NCI-H187 (cell line): ENCODE results near the gene KANSL1.
"Not testable (repeated sequence)": the region's sequence is repeated elsewhere in the genome, so short reads cannot be mapped to it uniquely, and the experiment has no call there.

Source experiments
- DNase-seq, 2 experiments: peaks; one replicate each; lab custom pipeline; 2025; lab: John Stamatoyannopoulos, UW

Gene KANSL1

DNA sequence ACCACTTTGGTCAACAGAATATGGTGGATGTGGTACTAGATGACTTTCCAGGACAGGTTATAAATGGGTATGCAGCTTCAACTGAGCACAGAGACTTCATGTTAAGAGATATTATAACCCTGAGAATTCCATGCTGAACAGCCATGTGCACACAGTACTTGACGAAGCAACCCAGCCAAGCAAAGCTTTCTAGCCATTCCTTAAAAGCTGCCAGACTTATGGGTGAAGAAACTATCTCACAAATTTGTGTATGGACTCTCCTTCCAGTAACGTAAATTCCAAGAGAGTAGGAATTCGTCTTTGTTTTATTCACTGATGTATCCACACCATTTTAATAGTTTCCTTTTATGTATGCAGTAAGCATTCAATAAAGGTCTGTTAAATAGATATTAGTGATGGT is 76.1 kb downstream of the KANSL1 start:
- DNase-seq = no peak

GRCh38 chr17:46115699-46116098 is 77.5 kb downstream of the KANSL1 start:
- DNase-seq = no peak

- not testable (repeated sequence) for DNase-seq
Observed at GRCh38 chr17:46111236-46111635, 82.0 kb downstream of the KANSL1 start.

- no peak for DNase-seq
Observed at GRCh38 chr17:46110219-46110618, 83.0 kb downstream of the KANSL1 start.

- no peak for DNase-seq
Observed at GRCh38 chr17:46109603-46110189, 83.5 kb downstream of the KANSL1 start.

DNA sequence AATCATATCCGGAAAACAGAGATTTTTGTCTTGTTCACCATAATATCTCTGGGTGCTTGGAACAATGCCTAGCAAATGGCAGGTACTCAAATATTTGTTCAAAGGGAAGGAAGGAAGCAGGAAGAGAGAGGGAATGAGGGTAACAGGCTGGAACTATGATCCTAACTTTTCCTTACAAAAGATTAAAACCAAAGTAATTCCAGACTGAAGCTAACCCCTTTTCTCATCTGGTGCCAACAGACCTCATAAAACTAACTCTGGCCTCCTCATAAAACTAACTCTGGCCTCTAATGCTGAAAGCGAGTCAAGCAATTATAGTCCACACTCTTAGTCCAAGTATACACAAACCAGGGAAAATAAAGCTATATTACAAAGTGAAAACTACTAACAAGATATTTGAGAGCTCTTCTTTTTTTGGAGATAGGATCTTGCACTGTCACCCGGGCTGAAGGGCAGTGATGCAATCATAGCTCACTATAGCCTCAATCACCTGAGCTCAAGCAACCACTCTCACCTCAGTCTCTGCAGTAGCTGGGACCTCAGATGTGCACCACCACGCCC is 84.6 kb downstream of the KANSL1 start:
- DNase-seq = no peak

DNA sequence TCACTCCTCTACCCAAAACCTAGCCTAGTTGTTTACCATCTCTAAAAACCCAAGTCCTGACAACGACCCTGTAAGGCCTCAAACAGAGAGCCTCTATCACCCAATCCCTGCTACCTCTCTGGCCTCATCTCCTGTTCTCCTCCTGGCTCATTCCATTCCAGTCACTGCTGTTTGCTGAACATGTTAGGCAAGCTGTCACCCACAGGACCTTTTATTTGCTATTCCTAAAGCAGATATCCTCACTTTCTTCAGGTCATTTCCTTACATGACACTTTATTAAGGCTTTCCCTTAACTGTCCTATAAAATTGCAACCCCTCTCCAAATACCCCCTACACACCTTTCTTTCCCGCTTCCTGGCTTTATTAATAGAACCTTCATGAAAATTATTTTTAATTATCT is 85.1 kb downstream of the KANSL1 start:
- DNase-seq = no peak

DNA sequence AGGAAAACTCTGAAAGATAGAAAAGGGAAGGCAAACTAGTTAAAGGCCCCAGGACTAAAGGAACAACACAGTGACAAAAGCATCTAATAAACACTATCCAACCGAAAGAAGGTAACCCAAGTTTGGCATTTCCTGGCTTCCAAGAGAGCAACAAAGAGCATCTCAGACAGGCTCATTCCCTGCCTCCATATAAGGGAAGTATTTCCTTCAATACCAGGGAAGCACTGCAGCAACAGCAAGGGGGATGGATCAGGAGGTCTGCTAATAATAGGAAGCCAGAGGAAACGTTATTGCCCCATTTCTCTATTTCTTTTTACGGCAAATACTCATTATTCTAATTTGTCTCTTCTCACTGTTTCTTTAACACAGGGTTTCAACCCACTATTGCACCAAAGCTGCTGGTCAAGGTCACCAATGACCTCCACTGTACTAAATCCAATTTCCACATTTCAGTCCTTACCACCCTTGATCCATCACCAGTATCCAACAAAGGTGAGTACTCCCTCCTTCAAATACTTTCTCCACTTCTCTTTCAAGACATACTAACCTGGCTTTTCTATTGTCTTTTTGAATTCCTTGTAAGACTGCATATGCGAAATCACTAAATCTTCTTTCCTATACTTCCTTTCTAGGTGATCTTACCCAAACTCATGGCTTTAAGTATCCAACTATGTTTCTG is 86.1 kb downstream of the KANSL1 start:
- no peak for DNase-seq

DNA sequence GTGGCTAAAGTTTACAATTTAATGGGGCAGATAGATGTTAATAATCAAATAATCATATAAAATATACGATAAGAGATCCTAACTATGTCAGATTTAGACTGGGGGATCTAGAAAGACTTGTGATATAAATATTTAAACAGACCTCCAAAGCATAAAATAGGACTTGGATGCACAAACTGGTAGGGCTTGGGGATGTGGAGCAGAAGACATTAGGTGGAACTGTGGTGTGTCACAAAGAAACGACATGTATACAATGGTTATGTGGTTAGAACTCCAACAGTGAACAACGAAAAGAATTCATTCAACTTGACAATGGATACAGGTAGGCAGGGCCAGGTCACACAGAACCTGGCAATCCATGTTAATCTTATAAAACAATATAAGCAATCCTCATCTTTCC is 90.4 kb downstream of the KANSL1 start:
- not testable (repeated sequence) for DNase-seq

- not testable (repeated sequence) for DNase-seq
Observed at GRCh38 chr17:46101785-46102617, 91.2 kb downstream of the KANSL1 start.

DNA sequence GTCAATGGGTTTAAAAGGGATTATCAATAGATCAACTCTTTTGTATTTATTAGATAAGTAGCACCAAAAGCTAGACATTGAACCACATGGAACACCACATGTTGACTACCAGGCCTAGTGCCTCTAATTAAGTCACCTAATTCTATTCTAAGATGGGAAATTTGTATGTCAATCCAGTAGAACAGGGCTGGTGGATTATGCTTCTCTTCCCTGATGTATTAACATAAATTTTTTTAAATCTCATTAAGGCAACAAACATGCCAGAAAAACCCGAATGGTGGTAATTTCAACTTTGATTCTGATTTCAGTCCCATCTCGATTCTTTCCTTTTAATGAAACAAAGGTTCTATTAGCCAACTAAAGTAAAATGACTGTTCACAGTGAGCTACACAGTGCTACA is 92.6 kb downstream of the KANSL1 start:
- DNase-seq = no peak

DNA sequence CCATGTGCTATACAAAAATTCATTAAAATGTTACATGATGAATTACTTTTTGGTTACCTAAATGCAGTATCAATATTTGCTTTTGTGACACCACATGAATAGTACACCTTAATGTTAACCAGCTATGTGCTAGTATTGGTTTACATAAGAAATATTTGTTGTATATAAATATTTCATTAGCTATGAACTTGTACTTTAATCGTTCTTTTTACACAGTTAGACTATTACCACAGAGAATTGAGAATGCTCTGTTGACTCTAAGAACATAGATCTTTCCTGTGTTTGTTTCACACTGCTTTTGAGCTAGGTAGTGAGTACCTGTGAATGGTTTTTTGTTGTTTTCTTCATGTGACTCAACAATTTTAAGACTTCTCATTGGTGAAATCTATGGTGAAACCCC is 93.4 kb downstream of the KANSL1 start:
- DNase-seq = no peak

- no peak for DNase-seq
Observed at GRCh38 chr17:46097497-46097896, 95.7 kb downstream of the KANSL1 start.

- no peak for DNase-seq
Observed at GRCh38 chr17:46092991-46093390, 100.2 kb downstream of the KANSL1 start.

DNA sequence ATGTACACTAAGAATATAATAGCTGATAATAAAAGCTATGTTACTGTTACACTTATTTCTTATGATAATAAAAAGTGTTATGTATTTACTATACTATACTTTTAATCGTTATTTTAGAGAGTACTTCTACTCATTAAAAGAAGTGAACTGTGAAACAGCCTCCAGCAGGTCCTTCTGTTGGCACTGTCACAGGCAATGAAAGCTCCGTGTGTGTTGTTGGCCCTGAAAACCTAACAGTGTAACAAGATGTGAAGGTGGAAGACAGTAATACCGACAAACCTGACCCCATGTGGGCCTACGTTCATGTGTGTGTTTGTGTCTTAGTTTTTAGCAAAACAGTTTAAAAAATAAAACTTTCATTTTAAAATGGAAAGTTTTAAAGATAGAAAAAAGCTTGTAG is 102.4 kb downstream of the KANSL1 start:
- DNase-seq = no peak

DNA sequence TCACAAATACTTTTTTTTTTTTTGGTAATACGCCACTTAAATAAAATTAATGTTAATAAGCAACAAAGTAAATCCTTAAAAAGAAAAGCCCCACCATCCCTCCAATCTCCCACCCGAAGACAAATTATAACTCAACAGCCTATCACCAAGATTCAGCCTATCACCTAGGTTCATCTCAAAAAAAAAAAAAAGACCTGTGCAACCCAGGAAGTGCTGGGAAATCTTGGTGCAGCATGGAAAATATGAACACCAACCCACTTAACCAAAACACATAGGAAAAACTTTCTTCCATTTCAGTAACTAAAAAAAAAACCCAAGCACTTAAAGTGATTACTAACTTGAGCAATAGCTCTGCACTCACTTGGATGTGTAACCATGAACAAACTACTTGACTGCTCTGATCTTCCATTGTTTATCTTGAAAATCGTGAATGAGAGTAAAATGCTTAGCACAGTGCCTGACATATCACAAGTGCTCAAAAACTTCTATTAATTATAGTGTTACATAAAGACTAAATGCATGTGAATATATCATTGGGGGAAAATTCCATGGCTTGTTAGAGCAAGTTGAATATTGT is 103.8 kb downstream of the KANSL1 start:
- no peak for DNase-seq

DNA sequence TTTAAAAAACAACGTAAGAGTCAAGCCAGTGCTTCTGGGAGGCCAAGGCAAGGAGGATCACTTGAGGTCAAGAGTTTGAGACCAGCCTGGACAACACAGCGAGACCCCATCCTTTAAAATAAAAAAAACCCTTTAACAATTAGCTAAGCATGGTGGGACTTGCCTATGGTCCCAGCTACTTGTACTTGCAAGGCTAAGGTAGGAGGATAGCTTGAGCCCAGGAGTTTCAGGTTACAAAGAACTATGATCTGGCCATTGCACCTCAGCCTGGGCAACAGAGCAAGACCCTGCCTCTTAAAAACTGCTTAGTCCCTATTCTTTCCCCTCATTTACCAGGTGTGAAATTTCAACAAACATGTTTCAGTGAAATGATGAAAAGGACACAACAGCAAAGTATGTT is 104.6 kb downstream of the KANSL1 start:
- DNase-seq = no peak

- not testable (repeated sequence) for DNase-seq
Observed at GRCh38 chr17:46087871-46088270, 105.4 kb downstream of the KANSL1 start.

- no peak for DNase-seq
Observed at GRCh38 chr17:46086821-46087220, 106.4 kb downstream of the KANSL1 start.

GRCh38 chr17:46085522-46085921 is 107.7 kb downstream of the KANSL1 start:
- DNase-seq = no peak

- DNase-seq = no peak
Observed at GRCh38 chr17:46082257-46082656, 111.0 kb downstream of the KANSL1 start.

DNA sequence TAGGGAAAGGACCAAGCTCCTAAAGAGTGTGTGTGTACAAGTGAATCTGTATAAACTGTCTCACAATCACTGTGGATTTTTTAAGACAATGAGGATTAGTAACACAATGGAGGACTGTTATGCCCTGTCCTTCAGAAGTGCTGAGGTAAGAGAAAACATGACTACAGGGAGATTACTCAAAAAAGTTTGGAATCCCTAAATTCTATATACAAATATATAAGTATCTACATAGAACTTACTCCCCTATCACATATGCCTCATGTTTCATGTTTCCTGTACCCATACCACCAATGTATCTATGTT is 112.3 kb downstream of the KANSL1 start:
- no peak for DNase-seq
